NCI-H2029 treated with DMSO at 0.1 percent for 48 hours (cell line): ENCODE data around the gene BRPF1.

Source experiments
- DNase-seq: peaks from one replicate; lab custom pipeline; 2025; lab: John Stamatoyannopoulos, UW

Gene BRPF1

GRCh38 chr3:9786825-9787669, 55.5 kb downstream of the BRPF1 start:
- no peak for DNase-seq

- DNase-seq = no peak
These were observed 56.2 kb downstream of the BRPF1 start for GRCh38 chr3:9787714-9788113.

- no peak for DNase-seq
These were observed 59.6 kb downstream of the BRPF1 start for GRCh38 chr3:9791127-9791526.

GRCh38 chr3:9791790-9792404, 60.4 kb downstream of the BRPF1 start:
- DNase-seq = no peak

GRCh38 chr3:9792405-9793160, 61.0 kb downstream of the BRPF1 start, which contains the start of the genes ARPC4 and TADA3:
TSS of gene ARPC4 (plus strand) at chr3:9793082. CDS start at chr3:9793122, 40 bp downstream.
TSS of gene TADA3 (minus strand) at chr3:9792473. CDS start at chr3:9791466, 1,007 bp downstream.
- DNase-seq = peak; percentile 99

GRCh38 chr3:9793161-9793781, 61.7 kb downstream of the BRPF1 start:
- no peak for DNase-seq

GRCh38 chr3:9794400-9794799, 62.9 kb downstream of the BRPF1 start:
- DNase-seq = no peak

- DNase-seq = no peak
These were observed 63.7 kb downstream of the BRPF1 start for GRCh38 chr3:9795207-9795606.

- DNase-seq = no peak
These were observed 65.8 kb downstream of the BRPF1 start for GRCh38 chr3:9797196-9797945.
